PC-9 (cell line): ENCODE results near the gene KLHL40. TPM values are rescaled to one million over a fixed set of nuclear protein-coding genes. Genes with fewer than 3 reads are reported as not detected.

ENCODE experiments used
- BruUV-seq: library from RNA; stranded (reverse); fragments of 400-500 nt; replicated peaks from 2 replicates; lab custom pipeline; 2021; lab: Mats Ljungman, UMichigan
- CTCF ChIA-PET: fragments of 300-600 bp; sonication (Branson Sonifier 250); formaldehyde crosslinking; loops from one replicate; lab custom pipeline; 2022; ENCODE audit warnings: antibody characterized with exemption; lab: Charles Lee
- POLR2A ChIA-PET: fragments of 300-600 bp; sonication (Branson Sonifier 250); formaldehyde crosslinking; loops from one replicate; lab custom pipeline; 2022; ENCODE audit warnings: antibody characterized with exemption; ENCODE audit not compliant: unreplicated experiment; lab: Charles Lee
- DNase-seq, 2 experiments: peaks; one replicate each; pipeline versions ENCODE4 v3.0.0 to v3.0.0-alpha.2; 2015 to 2022; ENCODE audit warnings: mixed read lengths in 1 of 2
- H2AFZ ChIP-seq: fragments of 200-600 bp; sonication (generic); 2 replicates; pipeline ENCODE4 v1.8.1; 2017; ENCODE audit warnings: antibody characterized with exemption
- H3F3A ChIP-seq: fragments of 200-600 bp; sonication (generic); 2 replicates; pipeline ENCODE4 v1.8.1; 2017; ENCODE audit warnings: antibody characterized with exemption, mild to moderate bottlenecking, low read depth; ENCODE audit not compliant: insufficient read depth
- H3K27ac ChIP-seq: fragments of 200-600 bp; sonication (generic); 2 replicates; pipeline ENCODE4 v1.6.1; 2016; ENCODE audit warnings: mixed run types
- H3K27me3 ChIP-seq: fragments of 200-600 bp; sonication (generic); 2 replicates; pipeline ENCODE4 v1.6.1; 2016; ENCODE audit warnings: low read depth, mixed run types; ENCODE audit not compliant: insufficient read depth
- H3K36me3 ChIP-seq: fragments of 200-600 bp; sonication (generic); 2 replicates; pipeline ENCODE4 v1.6.1; 2016; ENCODE audit warnings: low read depth, mixed run types
- H3K4me1 ChIP-seq: fragments of 200-600 bp; sonication (generic); replicated peaks from 2 replicates; pipeline ENCODE4 v1.6.1; 2016; ENCODE audit warnings: mixed run types; ENCODE audit not compliant: insufficient read depth
- H3K4me2 ChIP-seq: fragments of 200-600 bp; sonication (generic); 2 replicates; pipeline ENCODE4 v1.6.1; 2017; ENCODE audit warnings: mixed run types
- H3K4me3 ChIP-seq: fragments of 200-600 bp; sonication (generic); 2 replicates; pipeline ENCODE4 v1.6.1; 2016; ENCODE audit warnings: mixed run types
- H3K79me2 ChIP-seq: fragments of 200-600 bp; sonication (generic); 2 replicates; pipeline ENCODE4 v1.6.1; 2017; ENCODE audit warnings: low read depth, mixed run types
- H3K9me2 ChIP-seq: fragments of 200-600 bp; sonication (generic); 2 replicates; pipeline ENCODE4 v1.8.1; 2017; ENCODE audit warnings: mild to moderate bottlenecking; ENCODE audit not compliant: insufficient read depth
- H3K9me3 ChIP-seq: fragments of 200-600 bp; sonication (generic); 2 replicates; pipeline ENCODE4 v1.8.1; 2016; ENCODE audit warnings: low read depth; ENCODE audit not compliant: insufficient read depth
- H4K20me1 ChIP-seq: fragments of 200-600 bp; sonication (generic); 2 replicates; pipeline ENCODE4 v1.8.1; 2017; ENCODE audit not compliant: insufficient read depth
- CTCF ChIP-seq: fragments of 200-600 bp; sonication (generic); conservative IDR thresholded peaks from 2 replicates; pipeline ENCODE4 v1.6.1; 2017; ENCODE audit warnings: mixed run types, antibody characterized with exemption, mild to moderate bottlenecking, moderate library complexity
- EZH2 ChIP-seq: fragments of 200-600 bp; sonication (generic); IDR thresholded peaks from 2 replicates; pipeline ENCODE4 v1.8.0; 2017; ENCODE audit warnings: antibody characterized with exemption, low read depth
- intact Hi-C: fragments of 100-400 bp; cut with micrococcal nuclease; formaldehyde crosslinking; loops from one replicate; pipeline ENCODE4 v1.10.0; 2022; ENCODE audit not compliant: unreplicated experiment
- total RNA-seq: library from RNA; stranded (reverse); gene quantifications from 2 replicates; pipeline ENCODE4 v1.2.3, GENCODE V29; 2021

The KLHL40 gene
- total RNA-seq, 1 experiment from 2014 or later = not detected

DNA sequence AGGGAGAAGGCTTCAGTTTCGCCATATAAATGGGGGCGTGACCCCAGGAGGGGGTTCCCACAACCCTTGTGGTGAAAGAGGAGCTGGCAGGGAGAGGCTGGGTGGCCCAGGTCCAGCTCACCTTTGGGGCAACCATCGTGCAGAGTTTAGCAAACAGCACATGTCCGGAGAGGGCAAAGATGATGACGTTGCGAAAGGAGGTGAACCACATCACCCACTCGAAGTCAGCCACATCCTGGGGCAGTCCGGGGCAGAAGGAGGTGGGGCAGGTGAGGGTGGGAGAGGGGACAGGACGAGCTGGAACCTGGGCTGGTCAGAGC lies 13.5 kb downstream of the KLHL40 start:
- H3K27me3 ChIP-seq = peaks cover 34% of the 10 kb centered on the region
- no peak overlapping the region for H2AFZ ChIP-seq
- ChIA-PET POLR2A (no interaction called here), CTCF (no interaction called here)
- no peaks in the 10 kb centered on the region for H3K79me2 ChIP-seq
- intact Hi-C loops = no loop called here
- no peak overlapping the region for H3K4me3 ChIP-seq
- no peaks in the 10 kb centered on the region for H3K36me3 ChIP-seq
- TF ChIP-seq EZH2 (no peak), CTCF (no peak)
- H3K27ac ChIP-seq = no peak overlapping the region
- no peaks in the 10 kb centered on the region for H3K9me3 ChIP-seq
- no peaks in the 10 kb centered on the region for H3F3A ChIP-seq
- H3K9me2 ChIP-seq = no peaks in the 10 kb centered on the region
- H4K20me1 ChIP-seq = no peaks in the 10 kb centered on the region
- H3K4me1 ChIP-seq = no peaks in the 10 kb centered on the region
- no peak for DNase-seq
- BruUV-seq = no TSS peak
- H3K4me2 ChIP-seq = no peak overlapping the region

GRCh38 chr3:42699511-42699971 lies 14.2 kb downstream of the KLHL40 start:
- H2AFZ ChIP-seq = no peak overlapping the region
- peaks cover 34% of the 10 kb centered on the region for H3K27me3 ChIP-seq
- no peak for DNase-seq
- ChIA-PET CTCF (no interaction called here), POLR2A (no interaction called here)
- H3F3A ChIP-seq = no peaks in the 10 kb centered on the region
- TF ChIP-seq CTCF (no peak), EZH2 (no peak)
- no peaks in the 10 kb centered on the region for H3K36me3 ChIP-seq
- no peak overlapping the region for H3K4me2 ChIP-seq
- intact Hi-C loops = no loop called here
- H3K9me3 ChIP-seq = no peaks in the 10 kb centered on the region
- no peaks in the 10 kb centered on the region for H3K79me2 ChIP-seq
- no peaks in the 10 kb centered on the region for H4K20me1 ChIP-seq
- no peaks in the 10 kb centered on the region for H3K9me2 ChIP-seq
- BruUV-seq = no TSS peak
- no peaks in the 10 kb centered on the region for H3K4me1 ChIP-seq
- H3K27ac ChIP-seq = no peak overlapping the region
- H3K4me3 ChIP-seq = no peak overlapping the region

DNA sequence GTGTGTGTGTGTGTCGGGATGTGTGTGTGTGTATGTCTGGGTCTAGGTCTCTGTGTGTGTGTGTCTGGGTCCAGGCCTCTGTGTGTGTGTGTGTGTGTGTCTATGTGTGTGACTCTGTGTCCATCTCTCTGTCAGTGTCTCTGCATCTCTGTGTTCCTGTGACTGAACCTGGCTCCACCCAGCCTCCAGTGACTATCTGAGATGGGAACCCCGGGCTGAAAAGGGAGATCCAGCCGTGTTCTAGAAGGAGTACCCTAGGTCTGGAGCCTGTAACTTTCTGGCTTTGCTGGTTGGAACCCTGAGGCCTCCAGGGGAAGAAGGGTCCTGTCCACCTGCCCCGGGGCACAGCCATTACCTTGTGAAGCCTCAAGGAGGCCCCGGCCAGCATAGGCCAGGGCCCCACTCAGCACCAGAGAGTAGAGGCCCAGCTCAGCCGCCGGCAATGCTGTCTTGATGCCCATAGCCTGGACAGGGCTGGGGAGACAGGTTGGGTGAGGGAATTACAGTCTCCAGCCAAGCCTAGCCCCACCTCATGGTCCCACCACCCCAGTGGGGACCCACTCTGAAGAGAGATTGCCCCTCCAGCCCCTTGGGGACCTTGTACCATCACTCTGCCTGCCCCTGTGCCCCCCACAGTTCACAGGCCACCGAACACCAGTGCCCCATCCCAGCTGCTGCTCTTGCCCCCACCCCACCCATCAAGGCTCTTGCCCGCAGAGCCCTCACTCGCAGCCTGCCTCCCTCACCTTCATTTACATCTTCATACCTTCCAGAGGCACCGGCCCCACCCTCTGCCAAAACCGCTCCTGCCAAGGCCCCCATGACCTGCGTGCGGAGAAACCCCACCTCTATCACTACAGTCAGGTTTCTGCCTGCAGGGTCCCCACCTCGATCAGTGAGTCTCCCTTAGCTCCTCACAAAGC lies 15.3 kb downstream of the KLHL40 start:
- POLR2A ChIA-PET = no interaction called here
- intact Hi-C loops = no loop called here
- H4K20me1 ChIP-seq = no peaks in the 10 kb centered on the region
- DNase-seq = no peak
- CTCF ChIA-PET = no interaction called here
- H3K79me2 ChIP-seq = no peaks in the 10 kb centered on the region
- H3F3A ChIP-seq = no peaks in the 10 kb centered on the region
- no peaks in the 10 kb centered on the region for H3K9me2 ChIP-seq
- no peaks in the 10 kb centered on the region for H3K4me1 ChIP-seq
- H2AFZ ChIP-seq = no peak overlapping the region
- H3K27ac ChIP-seq = no peak overlapping the region
- no TSS peak for BruUV-seq
- no peaks in the 10 kb centered on the region for H3K9me3 ChIP-seq
- peaks cover 29% of the 10 kb centered on the region for H3K27me3 ChIP-seq
- TF ChIP-seq EZH2 (no peak), CTCF (no peak)
- H3K4me3 ChIP-seq = no peak overlapping the region
- H3K4me2 ChIP-seq = no peak overlapping the region
- no peaks in the 10 kb centered on the region for H3K36me3 ChIP-seq
